Upper lobe of right lung (tissue), 1 donor: ENCODE measurements around the gene CCDC91. TPM values are rescaled to one million over a fixed set of nuclear protein-coding genes. Genes with fewer than 3 reads are reported as not detected.
A peak's percentile ranks its signal among the peaks of the same experiment; 100 is the strongest.

Source experiments
- ATAC-seq: fragments of 200-7000 bp; cut with Tn5 transposase; one replicate; pipeline ENCODE4 v1.9.1; 2020; ENCODE audit warnings: mild to moderate bottlenecking, moderate library complexity
- DNase-seq: peaks from one replicate; pipeline ENCODE4 v3.0.0-alpha.2; 2020
- H3K27ac ChIP-seq: fragments of 200-600 bp; one replicate; pipeline ENCODE4 v1.8.0; 2022
- H3K27me3 ChIP-seq: fragments of 200-600 bp; one replicate; pipeline ENCODE4 v1.8.0; 2022; ENCODE audit warnings: mild to moderate bottlenecking
- H3K36me3 ChIP-seq: fragments of 200-600 bp; one replicate; pipeline ENCODE4 v1.8.0; 2022
- H3K4me1 ChIP-seq: fragments of 200-600 bp; one replicate; pipeline ENCODE4 v1.8.0; 2022
- H3K4me3 ChIP-seq: fragments of 200-600 bp; one replicate; pipeline ENCODE4 v1.8.0; 2022; ENCODE audit warnings: mild to moderate bottlenecking
- H3K9me3 ChIP-seq: fragments of 200-600 bp; one replicate; pipeline ENCODE4 v1.8.0; 2022
- CTCF ChIP-seq: fragments of 200-600 bp; IDR thresholded peaks from one replicate; pipeline ENCODE4 v1.8.0; 2022; ENCODE audit warnings: antibody characterized with exemption
- intact Hi-C: fragments of 100-400 bp; cut with DNase I; formaldehyde crosslinking; loops from one replicate; pipeline ENCODE4 v1.11.0; 2022
- total RNA-seq: library from RNA; stranded (reverse); fragmentation: NEBNext Ultra II Directional; extraction: Animal tissue kit (Norgen Biotek cat#: 25700); gene quantifications from one replicate; pipeline ENCODE4 v1.2.1, GENCODE V29; 2021
- donor health status: DM: no; HTN: yes; CAD: no; lungs with severe emphysema.

The CCDC91 gene
- total RNA-seq, 1 donor from 2014 or later = 33.4 TPM

- Histone ChIP-seq H3K36me3 (no peaks in the 10 kb centered on the region), H3K27me3 (no peaks in the 10 kb centered on the region), H3K9me3 (no peaks in the 10 kb centered on the region), H3K4me3 (no peak overlapping the region), H3K4me1 (peaks cover 7% of the 10 kb centered on the region), H3K27ac (peak overlapping the region; percentile 4)
- TF ChIP-seq CTCF = no peak
- DNase-seq (no peak), ATAC-seq (peak; percentile 69)
- intact Hi-C loops = no loop called here
Observed at GRCh38 chr12:28569698-28570411, 379.6 kb downstream of the CCDC91 start.

GRCh38 chr12:28570811-28571210 is 380.6 kb downstream of the CCDC91 start:
- Histone ChIP-seq H3K27ac (no peak overlapping the region), H3K9me3 (no peaks in the 10 kb centered on the region), H3K36me3 (no peaks in the 10 kb centered on the region), H3K4me1 (peaks cover 7% of the 10 kb centered on the region), H3K4me3 (no peak overlapping the region), H3K27me3 (no peaks in the 10 kb centered on the region)
- ATAC-seq = no peak
- DNase-seq = no peak
- TF ChIP-seq CTCF = no peak
- intact Hi-C loops = no loop called here

GRCh38 chr12:28574746-28575592 is 384.7 kb downstream of the CCDC91 start:
- ATAC-seq (no peak), DNase-seq (no peak)
- intact Hi-C loops = no loop called here
- H3K4me3 ChIP-seq = no peak overlapping the region
- H3K27me3 ChIP-seq = no peaks in the 10 kb centered on the region
- H3K36me3 ChIP-seq = no peaks in the 10 kb centered on the region
- no peak for TF ChIP-seq CTCF
- H3K9me3 ChIP-seq = no peaks in the 10 kb centered on the region
- no peak overlapping the region for H3K27ac ChIP-seq
- H3K4me1 ChIP-seq = peaks cover 7% of the 10 kb centered on the region

DNA sequence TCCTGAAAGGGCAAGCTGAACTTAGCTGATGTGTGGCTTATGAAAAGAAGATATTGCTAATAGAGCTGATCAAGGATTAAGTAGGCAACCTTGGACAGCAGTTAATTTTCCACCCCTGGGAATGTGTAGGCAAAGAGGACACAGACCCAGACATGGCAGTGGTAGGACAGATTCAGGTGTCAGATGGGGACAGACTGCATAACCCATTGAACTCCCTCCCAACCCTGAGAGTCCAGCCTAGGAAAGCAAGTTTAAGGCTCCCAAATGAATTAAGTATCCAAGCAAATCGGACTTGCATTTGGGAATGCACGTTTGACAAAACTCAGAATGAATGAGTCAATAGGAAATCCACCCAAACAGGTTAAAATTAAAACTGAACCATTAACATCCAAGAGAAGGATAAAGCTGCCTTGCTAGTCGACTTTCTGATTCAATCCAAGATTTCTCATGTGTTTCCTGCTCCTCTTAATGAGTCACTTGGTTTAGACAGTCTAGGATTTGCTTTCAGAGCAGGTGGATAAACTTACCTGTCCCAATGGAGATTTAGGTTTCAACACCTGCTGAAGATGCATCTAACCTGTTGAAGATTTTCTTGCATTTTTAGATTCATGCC is 385.4 kb downstream of the CCDC91 start:
- DNase-seq (no peak), ATAC-seq (no peak)
- no peak for TF ChIP-seq CTCF
- no peak overlapping the region for H3K27ac ChIP-seq
- no peaks in the 10 kb centered on the region for H3K36me3 ChIP-seq
- H3K4me1 ChIP-seq = no peaks in the 10 kb centered on the region
- no peak overlapping the region for H3K4me3 ChIP-seq
- intact Hi-C loops = no loop called here
- H3K9me3 ChIP-seq = no peaks in the 10 kb centered on the region
- no peaks in the 10 kb centered on the region for H3K27me3 ChIP-seq

GRCh38 chr12:28578361-28578760 is 388.1 kb downstream of the CCDC91 start:
- Histone ChIP-seq H3K4me3 (no peak overlapping the region), H3K36me3 (no peaks in the 10 kb centered on the region), H3K27ac (no peak overlapping the region), H3K4me1 (no peaks in the 10 kb centered on the region), H3K27me3 (no peaks in the 10 kb centered on the region), H3K9me3 (no peaks in the 10 kb centered on the region)
- TF ChIP-seq CTCF = no peak
- intact Hi-C loops = no loop called here
- ATAC-seq (no peak), DNase-seq (no peak)
